Bladder microvascular endothelial cell (primary cell): ENCODE results near the gene PNN. TPM values are rescaled to one million over a fixed set of nuclear protein-coding genes. Genes with fewer than 3 reads are reported as not detected.

Experiments used
- total RNA-seq: library from RNA; depleted of rRNA; stranded (reverse); fragments of >200 nt; gene quantifications from 2 replicates; pipeline ENCODE4 v1.2.3, GENCODE V29; 2014

Gene PNN
- total RNA-seq: 15.1 and 28.2 TPM in 2 replicates

DNA sequence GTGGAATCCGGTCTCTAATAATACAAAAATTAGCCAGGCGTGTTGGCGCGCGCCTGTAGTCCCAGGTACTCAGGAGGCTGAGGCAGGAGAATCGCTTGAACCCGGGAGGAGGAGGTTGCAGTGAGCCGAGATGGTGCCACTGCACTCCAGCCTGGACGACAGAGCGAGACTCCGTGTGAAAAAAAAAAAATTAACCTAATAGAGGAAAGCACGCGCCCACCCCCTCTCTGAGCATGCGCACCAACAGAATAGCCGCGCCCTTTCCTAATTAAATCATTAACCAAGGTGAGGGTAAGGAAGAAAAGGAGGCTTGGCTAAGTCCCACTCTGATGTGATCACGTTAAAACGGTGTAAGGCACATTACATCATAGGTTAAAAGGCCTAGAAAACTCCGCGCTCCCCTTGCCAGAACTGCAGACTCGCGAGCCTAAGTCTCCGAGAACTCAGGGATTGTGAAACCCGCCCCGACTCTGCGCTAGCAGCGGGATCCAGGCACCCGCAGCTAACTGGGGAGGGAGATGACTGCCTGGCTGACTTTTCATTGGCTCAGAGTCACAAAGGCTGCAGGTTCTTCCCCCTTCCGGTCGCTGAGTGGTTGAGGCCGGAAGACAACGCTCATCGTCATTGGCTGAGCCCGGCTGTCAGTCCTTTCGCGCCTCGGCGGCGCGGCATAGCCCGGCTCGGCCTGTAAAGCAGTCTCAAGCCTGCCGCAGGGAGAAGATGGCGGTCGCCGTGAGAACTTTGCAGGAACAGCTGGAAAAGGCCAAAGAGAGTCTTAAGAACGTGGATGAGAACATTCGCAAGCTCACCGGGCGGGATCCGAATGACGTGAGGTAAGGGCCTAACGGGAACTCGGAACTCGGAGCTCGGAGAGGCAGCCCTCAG lies at the start of gene PNN:
Gene PNN, plus strand, starts transcription at position 695 of the 885 bp plus-strand sequence. Its CDS starts 26 bp downstream, at position 721.

Other genes starting within 250 kb of the PNN start
- 177 and 229 TPM in 2 replicates for gene SEC23A, start 72.0 kb upstream of the PNN start, total RNA-seq
- 21.9 and 23.5 TPM in 2 replicates for gene GEMIN2, start 60.9 kb upstream of the PNN start, total RNA-seq
- 23.8 and 27.4 TPM in 2 replicates for gene TRAPPC6B, start 4.9 kb upstream of the PNN start, total RNA-seq
- gene MIA2, start 58.7 kb downstream of the PNN start, total RNA-seq: 9.2 and 17.6 TPM in 2 replicates